NT2/D1 (cell line): Measurements from ENCODE around the gene CELF4.

Source experiments
- DNase-seq: peaks from one replicate; pipeline ENCODE4 v3.0.0-alpha.2; 2011; ENCODE audit warnings: low read depth, low spot score
- H3K27me3 ChIP-seq: 2 replicates; pipeline ENCODE4 v1.6.0; 2011; ENCODE audit warnings: mild to moderate bottlenecking; ENCODE audit not compliant: insufficient read length, insufficient read depth
- H3K36me3 ChIP-seq: 2 replicates; pipeline ENCODE4 v1.6.1; 2011; ENCODE audit warnings: mild to moderate bottlenecking, low read length, mixed read lengths; ENCODE audit not compliant: insufficient read depth, insufficient read length
- H3K4me1 ChIP-seq: 2 replicates; pipeline ENCODE4 v1.5.1; 2011; ENCODE audit not compliant: insufficient read depth, insufficient read length
- H3K4me3 ChIP-seq: 2 replicates; pipeline ENCODE4 v1.5.1; 2011; ENCODE audit warnings: low read depth; ENCODE audit not compliant: insufficient read length
- H3K9ac ChIP-seq: 2 replicates; pipeline ENCODE4 v1.6.0; 2011; ENCODE audit warnings: low read depth; ENCODE audit not compliant: insufficient read length
- H3K9me3 ChIP-seq: 2 replicates; pipeline ENCODE4 v1.5.1; 2011; ENCODE audit warnings: mild to moderate bottlenecking, low read length; ENCODE audit not compliant: insufficient read depth
- SUZ12 ChIP-seq: IDR thresholded peaks from 2 replicates; pipeline ENCODE4 v1.6.1; 2011; ENCODE audit not compliant: insufficient read length, insufficient read depth; ENCODE audit errors: extremely low read depth
- YY1 ChIP-seq: IDR thresholded peaks from 2 replicates; pipeline ENCODE4 v1.6.1; 2011; ENCODE audit not compliant: insufficient read length, insufficient read depth
- ZNF274 ChIP-seq: IDR thresholded peaks from 2 replicates; pipeline ENCODE4 v1.6.1; 2011; ENCODE audit warnings: mild to moderate bottlenecking, low read depth, low read length

The CELF4 gene

DNA sequence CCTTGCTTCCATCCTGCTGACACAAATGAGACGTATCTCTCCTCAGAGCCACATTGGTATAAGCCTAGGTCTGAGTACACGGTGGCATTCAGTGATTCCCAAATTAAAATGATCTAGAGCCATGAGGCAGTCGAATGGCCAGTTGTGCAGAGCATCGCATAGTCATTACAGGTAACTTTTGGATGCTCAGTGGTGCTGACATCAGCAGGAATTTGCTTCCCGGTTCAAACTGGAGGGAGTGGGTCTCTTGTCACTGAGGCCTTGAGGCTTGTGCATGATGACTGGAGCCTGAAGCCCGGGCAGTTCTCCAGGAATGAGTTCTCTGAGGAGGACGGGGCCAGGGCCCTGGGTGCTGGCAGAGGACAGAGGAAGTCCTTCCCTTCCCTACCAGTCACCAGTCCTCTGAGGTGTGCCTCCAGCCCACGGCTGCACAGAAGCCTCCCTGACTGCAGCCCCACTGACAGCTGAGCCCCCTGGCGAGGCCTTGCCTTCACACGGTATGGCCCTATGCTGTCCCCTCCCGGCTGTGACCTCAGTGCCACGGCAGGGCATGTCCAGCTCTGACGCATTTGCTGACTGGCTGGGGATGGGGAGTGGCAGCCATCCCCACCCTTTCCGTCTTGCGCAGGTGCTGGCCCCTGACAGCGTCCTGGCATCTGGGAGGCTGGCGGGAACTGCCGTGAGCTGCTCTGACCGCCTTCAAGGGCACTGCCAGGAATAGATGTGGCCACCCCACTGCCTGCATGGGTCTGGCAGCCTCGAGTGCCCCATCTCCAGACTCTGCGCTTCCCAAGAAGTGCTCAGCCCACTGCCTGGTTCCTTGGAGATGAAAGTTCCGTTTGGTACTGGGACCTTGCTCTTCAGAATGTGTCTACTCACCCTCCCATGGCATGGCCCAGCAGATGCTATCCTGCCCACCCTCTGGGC is 117.4 kb downstream of the CELF4 start:
- TF ChIP-seq YY1: no peak
- no peak overlapping the region for H3K9ac ChIP-seq
- H3K9me3 ChIP-seq: no peaks in the 10 kb centered on the region
- DNase-seq: no peak
- peaks cover 17% of the 10 kb centered on the region for H3K4me1 ChIP-seq
- H3K27me3 ChIP-seq: peaks cover 11% of the 10 kb centered on the region
- no peaks in the 10 kb centered on the region for H3K36me3 ChIP-seq
- H3K4me3 ChIP-seq: no peak overlapping the region

- Histone ChIP-seq H3K9me3 (no peaks in the 10 kb centered on the region), H3K4me1 (peaks cover 12% of the 10 kb centered on the region), H3K9ac (no peak overlapping the region), H3K36me3 (no peaks in the 10 kb centered on the region), H3K4me3 (no peak overlapping the region), H3K27me3 (peaks cover 6% of the 10 kb centered on the region)
- no peak for DNase-seq
- TF ChIP-seq YY1: no peak
- TF ChIP-seq SUZ12: no peak
- no peak for TF ChIP-seq ZNF274
Measured at GRCh38 chr18:37445836-37446235, 119.8 kb downstream of the CELF4 start.

- peak overlapping the region; percentile 62 for H3K9ac ChIP-seq
- no peaks in the 10 kb centered on the region for H3K9me3 ChIP-seq
- no peaks in the 10 kb centered on the region for H3K36me3 ChIP-seq
- peaks cover 6% of the 10 kb centered on the region for H3K27me3 ChIP-seq
- TF ChIP-seq YY1 (no peak), SUZ12 (no peak), ZNF274 (no peak)
- H3K4me1 ChIP-seq: peaks cover 10% of the 10 kb centered on the region
- no peak overlapping the region for H3K4me3 ChIP-seq
- DNase-seq: no peak
Measured at GRCh38 chr18:37445368-37445767, 120.2 kb downstream of the CELF4 start.

DNA sequence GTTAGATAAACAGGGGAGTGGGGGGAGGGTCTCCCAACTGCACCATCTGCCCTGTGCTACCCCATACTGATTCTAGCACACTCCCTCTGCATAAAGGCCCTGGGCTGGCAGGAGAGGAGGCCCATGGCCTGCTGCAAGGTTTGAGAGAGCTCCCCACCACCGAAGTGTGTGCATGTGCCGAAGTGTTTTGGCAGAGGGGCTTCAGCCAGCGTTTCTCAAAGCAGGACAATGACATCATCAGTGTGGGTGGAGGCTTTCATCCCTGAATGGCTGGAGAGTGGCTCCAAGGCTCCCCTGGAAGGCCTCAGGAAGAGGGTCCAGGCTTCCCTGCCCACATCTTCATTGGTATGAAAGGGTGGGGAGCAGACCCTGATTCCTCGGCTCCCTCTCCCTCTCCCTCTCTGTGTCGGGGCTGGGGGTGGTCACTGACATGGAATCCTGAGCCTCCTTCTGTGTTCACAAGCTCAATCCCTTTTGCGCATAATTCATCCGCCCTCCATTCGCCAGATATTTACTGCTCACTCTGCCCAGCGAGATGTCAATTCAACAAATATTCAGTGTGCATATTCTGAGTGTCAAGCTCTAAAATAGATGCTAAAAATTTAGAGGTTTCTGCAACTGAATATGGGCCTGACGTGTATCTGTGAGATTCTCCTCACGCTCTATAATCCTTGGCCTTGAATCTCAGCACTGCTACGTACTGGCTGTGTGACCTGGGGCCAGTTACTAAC is 122.1 kb downstream of the CELF4 start:
- TF ChIP-seq ZNF274: no peak
- no peak for TF ChIP-seq YY1
- TF ChIP-seq SUZ12: no peak
- H3K27me3 ChIP-seq: peaks cover 6% of the 10 kb centered on the region
- no peak overlapping the region for H3K9ac ChIP-seq
- no peaks in the 10 kb centered on the region for H3K9me3 ChIP-seq
- no peak overlapping the region for H3K4me3 ChIP-seq
- H3K4me1 ChIP-seq: peaks cover 10% of the 10 kb centered on the region
- no peak for DNase-seq
- no peaks in the 10 kb centered on the region for H3K36me3 ChIP-seq

DNA sequence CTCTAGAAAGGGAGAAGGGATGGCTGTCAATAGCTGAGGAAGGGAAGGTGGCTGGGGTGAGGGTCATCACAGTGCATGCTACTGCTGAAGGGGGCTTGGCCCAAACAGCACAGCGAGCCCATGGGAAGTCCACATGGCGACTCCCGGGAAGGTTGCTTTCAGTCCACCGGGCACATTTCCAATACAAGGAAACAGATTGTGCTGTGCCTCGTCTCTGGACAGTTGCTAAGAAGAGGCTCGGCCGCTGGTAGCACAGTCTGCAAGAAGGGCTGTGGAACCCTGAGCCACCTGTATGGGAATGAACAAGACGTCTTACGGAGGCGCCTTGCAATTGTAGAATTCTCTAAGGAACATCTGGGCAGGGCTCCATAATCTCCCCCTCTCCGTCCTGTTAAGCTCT is 123.1 kb downstream of the CELF4 start:
- TF ChIP-seq SUZ12 (no peak), YY1 (no peak), ZNF274 (no peak)
- Histone ChIP-seq H3K27me3 (peaks cover 6% of the 10 kb centered on the region), H3K9me3 (no peaks in the 10 kb centered on the region), H3K4me1 (peaks cover 7% of the 10 kb centered on the region), H3K9ac (no peak overlapping the region), H3K36me3 (no peaks in the 10 kb centered on the region), H3K4me3 (no peak overlapping the region)
- no peak for DNase-seq

GRCh38 chr18:37441821-37442220 is 123.8 kb downstream of the CELF4 start:
- no peak for DNase-seq

DNA sequence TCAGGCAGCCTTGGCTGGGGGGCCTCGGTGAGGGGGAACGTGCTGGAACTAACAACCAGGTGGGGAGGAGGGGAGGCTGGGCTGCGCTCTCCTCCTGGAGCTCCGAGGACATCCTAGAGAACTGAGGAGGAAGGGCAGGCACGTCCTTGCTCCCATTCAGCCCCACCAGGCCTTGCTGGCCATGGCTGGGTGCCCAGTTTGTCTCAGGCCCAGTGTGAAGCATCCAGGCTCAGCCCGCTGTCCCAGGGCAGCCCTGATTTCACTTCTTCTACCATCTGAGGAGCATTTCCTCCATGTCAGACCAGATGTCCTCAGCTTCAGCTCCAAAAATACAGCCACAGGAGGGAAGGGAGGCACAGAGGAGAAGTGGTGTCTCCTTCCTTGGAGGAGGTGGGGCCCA is 125.4 kb downstream of the CELF4 start:
- H3K4me1 ChIP-seq: peaks cover 6% of the 10 kb centered on the region
- H3K36me3 ChIP-seq: no peaks in the 10 kb centered on the region
- H3K4me3 ChIP-seq: no peak overlapping the region
- H3K9me3 ChIP-seq: no peaks in the 10 kb centered on the region
- H3K9ac ChIP-seq: no peak overlapping the region
- TF ChIP-seq SUZ12: no peak
- no peak for TF ChIP-seq ZNF274
- TF ChIP-seq YY1: no peak
- no peaks in the 10 kb centered on the region for H3K27me3 ChIP-seq
- no peak for DNase-seq

More at GRCh38 chr18:37441821-37442220, 123.8 kb downstream of the CELF4 start:
- peaks cover 6% of the 10 kb centered on the region for H3K27me3 ChIP-seq
- no peak overlapping the region for H3K9ac ChIP-seq
- no peak overlapping the region for H3K4me3 ChIP-seq
- no peaks in the 10 kb centered on the region for H3K9me3 ChIP-seq
- peaks cover 7% of the 10 kb centered on the region for H3K4me1 ChIP-seq
- TF ChIP-seq ZNF274 (no peak), SUZ12 (no peak), YY1 (no peak)
- H3K36me3 ChIP-seq: no peaks in the 10 kb centered on the region
